Activated T-cell treated with anti-CD3 and anti-CD28 coated beads, Interleukin-2, amount 50 U/mL, for 1 hour (primary cell): ENCODE data around the gene SEC62.

Source experiments
- DNase-seq: peaks from one replicate; pipeline ENCODE4 v3.0.0-alpha.2; 2020

SEC62 gene

DNA sequence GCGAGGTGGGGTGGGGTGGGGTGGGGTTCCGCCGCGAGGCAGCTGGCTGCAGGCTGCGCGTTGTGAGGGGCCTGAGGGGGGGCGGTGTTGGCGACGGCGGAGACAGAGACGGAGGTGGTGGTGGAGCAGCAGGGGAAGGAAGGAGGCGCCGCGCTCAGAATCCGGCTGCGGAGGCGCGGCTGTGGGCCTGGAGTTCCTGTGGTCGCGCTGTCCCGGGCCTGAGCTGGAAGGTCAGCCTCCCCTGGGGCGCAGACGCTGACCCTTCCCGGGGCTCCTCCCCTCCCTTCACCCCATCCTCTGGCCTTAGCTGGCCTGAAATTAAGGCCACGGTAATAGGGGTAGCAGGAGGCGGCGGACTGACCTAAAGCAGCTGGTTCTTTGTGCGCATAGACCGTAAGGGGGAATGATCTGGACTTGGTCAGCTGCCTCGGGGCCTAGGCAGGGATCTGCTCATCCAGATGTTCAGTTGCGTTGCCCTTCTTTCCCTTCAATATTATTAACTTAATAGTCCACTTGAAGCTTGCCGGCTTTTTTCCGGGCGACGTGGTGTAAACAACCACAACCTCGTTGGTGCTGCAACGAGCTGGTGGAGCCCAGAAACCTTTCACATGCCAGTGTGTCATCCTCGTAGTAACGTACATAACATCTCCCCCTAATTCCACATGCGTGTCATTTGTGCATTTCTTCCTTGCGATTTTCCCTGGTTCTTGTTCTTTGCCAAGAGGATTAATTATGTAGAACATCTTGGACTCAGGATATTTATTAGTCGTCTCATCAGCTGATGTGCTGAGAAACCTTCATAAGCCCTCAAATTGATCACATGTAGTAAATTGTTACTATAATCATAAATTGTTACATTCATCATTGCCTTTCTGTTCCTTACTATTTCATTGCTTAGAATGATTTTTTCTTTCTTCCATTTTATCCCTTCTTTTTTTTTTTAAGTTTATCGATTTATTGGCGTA is 626 bp downstream of the SEC62 start:
- DNase-seq: peak; percentile 45

DNA sequence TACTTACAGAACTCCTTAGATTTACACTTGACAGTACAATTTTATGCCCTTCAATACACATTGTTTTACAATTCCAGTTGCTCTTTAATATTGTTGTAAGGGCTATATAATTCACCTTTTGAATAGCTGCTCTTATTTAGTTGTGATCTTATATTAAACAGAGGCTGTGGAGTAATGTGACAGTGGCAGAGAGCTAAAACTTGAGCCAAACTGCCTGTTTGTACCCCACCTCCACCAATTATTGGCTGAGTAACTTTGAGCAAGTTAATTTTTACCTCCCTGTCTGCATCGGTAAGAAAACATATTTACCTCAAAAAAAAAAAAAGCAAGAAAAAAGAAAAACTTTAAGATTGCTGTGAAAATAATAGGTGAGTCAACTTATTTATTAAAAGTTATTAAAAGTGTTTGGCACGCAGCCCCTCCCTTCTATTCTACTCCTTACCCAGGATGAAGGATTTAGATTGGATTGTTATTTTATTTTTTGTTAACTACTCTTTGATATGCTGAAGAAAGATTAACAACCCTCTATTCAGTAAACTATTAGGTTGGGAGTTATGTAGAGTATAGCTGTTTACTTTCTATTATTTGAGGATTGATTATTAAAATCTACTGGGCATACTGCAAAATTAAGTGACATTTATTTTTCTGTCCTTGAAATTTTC is 1.7 kb downstream of the SEC62 start:
- DNase-seq: no peak

DNA sequence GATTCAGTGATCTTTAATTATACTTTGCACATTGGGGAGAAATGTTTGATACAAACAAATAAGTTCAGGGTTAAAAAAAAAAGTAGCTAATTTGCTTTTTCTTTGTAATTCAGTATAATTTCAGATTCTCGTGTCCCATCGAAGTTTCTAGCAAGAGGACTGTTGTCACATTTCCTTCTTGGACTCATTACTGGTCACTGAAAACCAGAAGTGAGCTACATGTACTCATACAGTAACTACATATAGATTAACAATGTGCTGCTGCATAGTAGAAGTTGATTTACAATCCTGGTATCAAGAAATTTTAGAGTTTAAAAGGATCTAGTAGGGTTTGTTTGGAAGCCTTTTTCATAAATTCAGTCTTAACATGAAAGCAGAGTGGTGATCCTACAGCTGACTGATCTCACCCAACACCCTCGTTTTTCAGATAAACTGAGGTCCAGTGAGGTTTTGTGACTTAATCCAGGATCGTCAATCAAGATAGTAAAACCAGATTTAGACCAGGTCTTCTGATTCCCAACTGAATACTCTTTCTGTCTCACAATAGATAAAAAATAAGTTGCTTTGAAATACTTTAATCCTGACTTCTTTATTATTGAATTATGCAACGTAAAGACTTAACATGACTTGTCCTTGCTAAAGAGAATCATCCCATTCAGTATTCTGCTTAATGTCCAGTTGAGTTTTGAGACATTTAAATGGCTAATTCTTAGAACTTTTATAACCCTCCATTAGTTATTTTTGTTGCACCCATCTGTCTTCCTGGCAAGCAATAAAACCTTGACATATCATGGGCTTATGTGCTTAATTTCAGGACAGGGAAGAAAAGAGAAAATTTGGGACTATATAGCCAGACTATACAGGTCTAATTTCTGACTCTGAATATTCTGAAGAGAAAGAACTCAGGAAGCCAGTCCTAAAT is 2.8 kb downstream of the SEC62 start:
- no peak for DNase-seq

DNA sequence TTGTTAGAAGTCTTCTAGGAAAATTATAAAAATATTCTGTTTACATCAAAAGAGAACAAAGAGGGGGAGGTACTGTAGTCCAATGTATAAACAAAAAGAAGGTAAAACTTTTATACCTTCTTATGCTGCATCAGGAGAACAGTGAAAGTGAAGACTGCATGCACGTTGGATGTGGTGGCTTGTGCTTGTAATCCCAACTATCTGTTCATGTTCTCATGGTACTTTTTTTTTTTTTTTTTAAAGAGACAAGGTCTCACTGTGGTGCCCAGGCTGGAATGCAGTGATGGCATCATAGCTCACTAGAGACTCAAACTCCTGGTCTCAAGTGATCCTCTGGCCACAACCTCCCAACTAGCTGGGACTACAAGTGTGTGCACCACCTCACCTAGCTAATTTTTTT is 4.2 kb downstream of the SEC62 start:
- no peak for DNase-seq

GRCh38 chr3:169971522-169971921 is 4.9 kb downstream of the SEC62 start:
- no peak for DNase-seq

GRCh38 chr3:169980055-169980454 is 13.4 kb downstream of the SEC62 start:
- no peak for DNase-seq

DNA sequence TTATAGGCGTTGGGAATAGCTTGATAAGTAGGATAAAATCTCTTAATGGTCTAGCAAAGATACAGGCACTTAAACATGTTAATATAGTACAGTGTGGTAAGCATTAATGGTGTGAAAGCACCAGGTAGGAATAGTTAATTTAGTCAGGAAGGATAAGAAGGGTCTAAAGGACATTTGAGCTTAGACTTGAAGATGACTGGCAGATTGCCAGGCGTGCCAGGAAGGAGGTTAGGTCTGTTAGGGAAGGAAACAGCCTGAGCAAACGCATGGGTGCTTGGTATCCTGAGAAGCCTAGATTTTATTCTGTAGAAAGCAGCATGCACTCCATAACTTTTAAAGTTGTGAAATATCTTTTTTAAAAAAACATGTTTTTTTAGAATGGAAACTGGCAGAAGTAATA is 17.7 kb downstream of the SEC62 start:
- no peak for DNase-seq

DNA sequence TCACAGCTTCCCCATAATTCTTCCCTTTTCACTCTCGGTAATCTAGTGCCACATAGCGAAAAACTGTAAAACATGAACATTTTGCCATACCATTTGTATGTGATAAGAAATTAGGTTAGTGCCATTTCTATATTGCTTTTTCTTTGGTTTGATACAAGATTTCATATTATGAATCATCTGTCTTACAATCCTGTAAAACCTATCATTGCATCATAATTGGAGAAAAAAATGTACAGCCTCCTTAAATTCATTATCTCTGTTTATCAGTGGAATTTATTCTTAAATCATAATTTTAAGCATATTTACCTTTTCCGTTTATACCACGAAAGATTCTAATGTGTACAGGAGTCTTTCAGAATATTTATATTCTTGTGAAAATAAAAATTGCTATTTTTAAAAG is 23.8 kb downstream of the SEC62 start:
- no peak for DNase-seq

- no peak for DNase-seq
These were observed 25.5 kb downstream of the SEC62 start for GRCh38 chr3:169992156-169992555.

GRCh38 chr3:169992781-169993180 is 26.2 kb downstream of the SEC62 start:
- DNase-seq: no peak

DNA sequence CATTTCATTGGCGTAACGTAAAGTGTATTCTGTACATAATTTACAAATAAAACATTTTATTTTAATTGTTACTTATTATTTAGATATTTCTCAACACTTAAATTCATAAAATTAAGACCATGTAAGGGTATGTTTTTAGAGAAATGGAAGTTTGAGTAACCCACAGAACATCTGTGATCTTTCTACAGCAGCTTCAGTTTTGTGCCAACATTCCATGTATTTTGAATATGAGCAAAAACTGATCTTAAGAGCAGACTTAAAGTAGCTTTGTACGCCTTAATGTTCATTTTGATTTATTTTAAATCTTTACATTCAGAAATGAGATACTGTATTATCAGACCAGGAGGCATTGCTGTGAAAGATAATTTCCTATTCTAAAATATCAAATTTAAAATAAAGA is 27.2 kb downstream of the SEC62 start:
- DNase-seq: no peak

- no peak for DNase-seq
These were observed 29.5 kb downstream of the SEC62 start for GRCh38 chr3:169996063-169996462.

DNA sequence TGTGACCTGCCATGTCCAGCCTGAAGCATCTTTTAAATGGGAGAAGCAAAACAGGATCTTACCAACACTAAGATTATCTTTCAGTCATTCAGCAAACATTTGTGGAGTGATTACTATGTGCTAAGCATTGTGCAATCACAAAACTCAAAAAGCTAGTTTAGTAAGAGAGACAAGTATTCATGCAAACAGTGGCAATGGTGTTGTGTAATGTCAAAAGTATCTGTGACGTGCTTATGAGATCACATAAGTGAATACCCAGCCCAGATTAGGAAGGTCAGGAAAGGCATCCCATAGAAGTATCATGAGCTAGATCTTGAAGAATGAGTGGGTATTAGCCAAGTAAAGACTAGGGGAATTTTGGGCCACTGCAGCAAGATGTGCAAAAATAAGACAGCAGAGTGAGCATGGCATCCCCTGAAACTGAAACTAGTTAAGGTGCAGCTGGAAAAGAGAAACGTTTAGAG is 32.1 kb downstream of the SEC62 start:
- no peak for DNase-seq

DNA sequence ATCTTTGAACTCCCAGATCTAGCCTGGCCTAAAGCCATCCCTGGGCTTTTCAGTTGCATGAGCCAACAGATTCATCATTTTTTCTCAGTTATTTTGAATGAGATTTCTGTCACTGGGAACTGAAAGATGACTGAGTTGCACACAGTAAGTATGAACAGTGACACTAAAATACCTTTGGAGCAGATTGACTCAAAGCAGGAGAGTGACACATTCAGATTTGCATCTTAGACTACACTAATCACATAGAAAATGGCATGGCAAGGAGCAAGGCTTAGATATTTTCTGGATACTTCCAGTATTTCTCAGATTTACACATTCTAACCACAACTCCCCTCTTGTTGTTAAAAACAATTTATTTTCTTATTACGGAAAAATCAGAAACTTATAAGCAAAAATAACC is 32.8 kb downstream of the SEC62 start:
- no peak for DNase-seq

DNA sequence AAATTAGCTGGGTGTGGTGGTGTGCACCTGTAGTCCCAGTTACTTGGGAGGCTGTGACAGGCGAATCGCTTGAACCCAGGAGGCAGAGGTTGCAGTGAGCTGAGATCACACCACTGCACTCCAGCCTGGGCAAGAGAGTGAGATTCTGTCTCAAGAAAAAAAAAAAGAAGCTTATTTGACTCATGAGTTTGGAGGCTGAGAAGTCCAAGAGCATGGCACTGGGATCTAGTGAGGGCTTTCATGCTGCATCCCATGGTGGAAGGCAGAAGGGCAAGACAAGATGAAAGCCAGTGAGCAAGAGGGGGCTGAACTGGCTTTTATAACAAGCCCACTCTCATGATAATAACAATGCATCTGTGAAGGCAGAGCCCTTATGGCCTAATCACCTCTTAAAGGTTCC is 33.4 kb downstream of the SEC62 start:
- DNase-seq: no peak

DNA sequence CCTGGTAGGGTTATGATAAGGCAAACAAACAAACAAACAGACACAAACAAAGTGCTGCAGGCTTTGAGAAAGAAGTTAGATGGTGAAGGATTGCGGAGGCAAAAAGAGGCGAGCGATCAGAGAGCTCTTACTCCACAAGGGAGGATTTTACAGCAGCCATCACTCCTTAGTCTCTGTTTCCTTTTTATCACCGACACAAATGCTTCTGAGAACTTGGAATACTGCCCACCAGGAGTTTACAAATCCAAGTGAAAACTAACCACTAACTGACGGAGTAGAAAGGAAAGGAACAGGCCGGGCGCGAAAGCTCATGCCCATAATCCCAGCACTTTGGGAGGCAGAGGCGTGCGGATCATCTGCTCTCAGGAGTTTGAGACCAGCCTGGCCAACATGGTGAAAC is 35.6 kb downstream of the SEC62 start:
- DNase-seq: no peak

GRCh38 chr3:170002879-170003278 is 36.3 kb downstream of the SEC62 start:
- no peak for DNase-seq

- no peak for DNase-seq
These were observed 37.3 kb downstream of the SEC62 start for GRCh38 chr3:170003881-170004356.

- no peak for DNase-seq
These were observed 40.5 kb downstream of the SEC62 start for GRCh38 chr3:170007031-170007663.

- no peak for DNase-seq
These were observed 43.9 kb downstream of the SEC62 start for GRCh38 chr3:170010498-170010897.

GRCh38 chr3:170012683-170013400 is 46.2 kb downstream of the SEC62 start:
- DNase-seq: no peak

- no peak for DNase-seq
These were observed 49.5 kb downstream of the SEC62 start for GRCh38 chr3:170016057-170016456.
